HepG2 (cell line): ENCODE data around the gene ADD2. TPM values are rescaled to one million over a fixed set of nuclear protein-coding genes. Genes with fewer than 3 reads are reported as not detected.

ENCODE experiments used
- CEBPG ChIP-seq: IDR thresholded peaks from 2 replicates; pipeline ENCODE4 v1.6.1; 2016
- EED ChIP-seq: sonication (generic); formaldehyde crosslinking; IDR thresholded peaks from 2 replicates; pipeline ENCODE4 v1.5.0; 2020; ENCODE audit warnings: mild to moderate bottlenecking, missing genetic modification reagents
- HIVEP1 ChIP-seq: sonication (generic); formaldehyde crosslinking; IDR thresholded peaks from 2 replicates; pipeline ENCODE4 v1.4.0; 2020; ENCODE audit warnings: mild to moderate bottlenecking, missing genetic modification reagents
- MAFK ChIP-seq, 2 experiments: IDR thresholded peaks in 1 of 2; conservative IDR thresholded peaks in 1 of 2; 2 replicates each; pipeline ENCODE4 v1.6.1; 2011; ENCODE audit warnings: improper control_type of control experiment in 2 of 2, low read length in 2 of 2
- NFRKB ChIP-seq: fragments of 450-650 bp; IDR thresholded peaks from 2 replicates; pipeline ENCODE4 v1.6.1; 2017
- SMAD9 ChIP-seq: sonication (generic); formaldehyde crosslinking; IDR thresholded peaks from 2 replicates; pipeline ENCODE4 v1.5.1; 2020; ENCODE audit warnings: mild to moderate bottlenecking, missing genetic modification reagents
- SPEN ChIP-seq: sonication (generic); formaldehyde crosslinking; IDR thresholded peaks from 2 replicates; pipeline ENCODE4 v1.5.1; 2020; ENCODE audit warnings: low read depth, mild to moderate bottlenecking, missing genetic modification reagents
- ZBTB4 ChIP-seq: sonication (generic); formaldehyde crosslinking; IDR thresholded peaks from 2 replicates; pipeline ENCODE4 v1.4.0; 2020; ENCODE audit warnings: missing genetic modification reagents, mild to moderate bottlenecking, borderline replicate concordance
- ZFP37 ChIP-seq: sonication (generic); formaldehyde crosslinking; IDR thresholded peaks from 2 replicates; pipeline ENCODE4 v1.4.0; 2020; ENCODE audit warnings: missing genetic modification reagents, borderline replicate concordance
- ZNF292 ChIP-seq: sonication (generic); formaldehyde crosslinking; IDR thresholded peaks from 2 replicates; pipeline ENCODE4 v1.8.1; 2022; ENCODE audit warnings: mild to moderate bottlenecking, low read depth, missing genetic modification reagents, borderline replicate concordance
- ZNF468 ChIP-seq: sonication (generic); formaldehyde crosslinking; IDR thresholded peaks from 2 replicates; pipeline ENCODE4 v1.8.0; 2022; ENCODE audit warnings: mild to moderate bottlenecking, moderate library complexity, missing genetic modification reagents
- ZNF510 ChIP-seq: sonication (generic); formaldehyde crosslinking; IDR thresholded peaks from 2 replicates; pipeline ENCODE4 v1.4.0; 2020; ENCODE audit warnings: low read depth, mild to moderate bottlenecking, missing genetic modification reagents
- ZNF574 ChIP-seq: sonication (generic); formaldehyde crosslinking; IDR thresholded peaks from 2 replicates; pipeline ENCODE4 v1.4.0; 2020; ENCODE audit warnings: missing genetic modification reagents
- ZNF660 ChIP-seq: sonication (generic); formaldehyde crosslinking; IDR thresholded peaks from 2 replicates; pipeline ENCODE4 v1.5.1; 2020; ENCODE audit warnings: mild to moderate bottlenecking, low read depth, missing genetic modification reagents, borderline replicate concordance
- ZSCAN22 ChIP-seq: sonication (generic); formaldehyde crosslinking; IDR thresholded peaks from 2 replicates; pipeline ENCODE4 v1.4.0; 2020; ENCODE audit warnings: mild to moderate bottlenecking, missing genetic modification reagents
- polyA plus RNA-seq, 8 experiments: library from polyadenylated mRNA; depleted of rRNA in 3 of 8; stranded (reverse) in 7 of 8; unstranded in 1 of 8; fragments of >200 nt; fragmentation: Illumina TruSeq in 4 of 8; extraction: Trizol in 4 of 8; gene quantifications; 2 replicates each; pipeline versions ENCODE4 v1.2.1 to v1.2.3, GENCODE V29; 2011 to 2016; ENCODE audit warnings: low read depth in 4 of 8, missing spikeins in 1 of 8, mixed read lengths in 1 of 8; ENCODE audit not compliant: insufficient read depth in 1 of 8
- total RNA-seq, 5 experiments: library from RNA; depleted of rRNA; stranded (reverse); fragments of >200 nt; fragmentation: Illumina TruSeq; extraction: Trizol; gene quantifications; 2 replicates each; pipeline ENCODE4 v1.2.3, GENCODE V29; 2016; ENCODE audit warnings: low read depth in 1 of 5
- TF ChIP-seq, protein P1 (sequence below): IDR thresholded peaks from 2 replicates; pipeline ENCODE4 v1.6.1; 2012; ENCODE audit warnings: low read depth, low read length, improper control_type of control experiment
- TF ChIP-seq, protein P2 (sequence below): sonication (generic); formaldehyde crosslinking; IDR thresholded peaks from 2 replicates; pipeline ENCODE4 v1.4.0; 2020; ENCODE audit warnings: missing genetic modification reagents
- TF ChIP-seq, protein P3 (sequence below): sonication (generic); formaldehyde crosslinking; IDR thresholded peaks from 2 replicates; pipeline ENCODE4 v1.8.0; 2022; ENCODE audit warnings: missing genetic modification reagents, mild to moderate bottlenecking, inconsistent platforms, borderline replicate concordance

Gene ADD2
- total and polyA plus RNA-seq, 2 of the 13 experiments (the other 11 are each of a cell fraction or from before 2014, with no cell fraction given): 0.05 to 0.13 TPM

DNA sequence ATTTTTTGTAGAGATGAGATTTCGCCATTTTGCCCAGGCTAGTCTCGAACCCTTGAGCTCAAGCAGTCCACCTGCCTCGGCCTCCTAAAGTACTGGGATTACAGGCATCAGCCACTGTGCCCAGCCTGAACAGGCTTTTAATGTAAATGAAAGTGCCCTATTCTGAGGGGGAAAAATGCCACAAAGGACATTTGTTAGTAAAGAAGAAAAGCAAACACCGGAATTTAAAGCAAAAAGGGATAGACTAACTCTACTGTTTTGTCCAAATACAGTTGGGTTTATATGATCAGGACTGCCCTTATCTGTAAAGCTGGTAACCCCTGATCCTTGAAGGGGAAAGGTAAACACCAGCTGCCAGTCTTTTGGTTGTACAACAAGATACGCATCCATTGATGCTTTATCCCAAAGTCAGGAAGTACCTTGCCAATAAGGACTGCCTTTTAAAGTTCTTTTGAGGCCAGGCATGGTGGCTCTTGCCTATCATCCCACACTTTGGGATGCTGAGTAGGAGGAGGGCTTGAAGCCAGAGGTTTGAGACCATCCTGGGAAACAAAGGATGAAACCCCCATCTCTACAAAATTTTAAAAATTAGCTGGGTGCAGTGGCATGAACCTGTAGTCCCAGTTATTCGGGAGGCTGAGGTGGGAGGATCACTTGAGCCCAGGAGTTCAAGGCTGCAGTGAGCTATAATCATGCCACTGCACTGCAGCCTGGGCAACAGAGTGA is 39.3 kb upstream of the ADD2 start (continued):
- TF ChIP-seq, protein P1, sequence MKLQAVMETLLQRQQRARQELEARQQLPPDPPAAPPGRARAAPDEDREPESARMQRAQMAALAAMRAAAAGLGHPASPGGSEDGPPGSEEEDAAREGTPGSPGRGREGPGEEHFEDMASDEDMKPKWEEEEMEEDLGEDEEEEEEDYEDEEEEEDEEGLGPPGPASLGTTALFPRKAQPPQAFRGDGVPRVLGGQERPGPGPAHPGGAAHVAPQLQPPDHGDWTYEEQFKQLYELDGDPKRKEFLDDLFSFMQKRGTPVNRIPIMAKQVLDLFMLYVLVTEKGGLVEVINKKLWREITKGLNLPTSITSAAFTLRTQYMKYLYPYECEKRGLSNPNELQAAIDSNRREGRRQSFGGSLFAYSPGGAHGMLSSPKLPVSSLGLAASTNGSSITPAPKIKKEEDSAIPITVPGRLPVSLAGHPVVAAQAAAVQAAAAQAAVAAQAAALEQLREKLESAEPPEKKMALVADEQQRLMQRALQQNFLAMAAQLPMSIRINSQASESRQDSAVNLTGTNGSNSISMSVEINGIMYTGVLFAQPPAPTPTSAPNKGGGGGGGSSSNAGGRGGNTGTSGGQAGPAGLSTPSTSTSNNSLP: peak; percentile 89
- TF ChIP-seq ZBTB4 (CRISPR knock-in tag) (no peak; the same call in 1 of the 2 replicates), HIVEP1 (CRISPR knock-in tag) (peak; percentile 31; the same call in 1 of the 2 replicates), ZNF292 (CRISPR knock-in tag) (peak; percentile 79), ZNF510 (CRISPR knock-in tag) (0 out of 2 replicates have a peak, but pooled peaks have one; percentile 41), NFRKB (no peak), ZNF468 (no peak), ZNF660 (no peak), MAFK (conservative IDR thresholded peaks at IDR 0.05 in 1 of 2, IDR thresholded peaks at IDR 0.05 in 1 of 2; ENCODE audit: low read length in 2 of 2) (peak in 1 of 2 experiments; percentile 34; a peak in 2 of 4 replicates), ZFP37 (0 out of 2 replicates have a peak, but pooled peaks have one; percentile 46), SPEN (CRISPR knock-in tag) (no peak), EED (CRISPR knock-in tag) (no peak), SMAD9 (no peak), ZNF574 (peak; percentile 58), ZSCAN22 (CRISPR knock-in tag) (no peak), CEBPG (peak; percentile 57)
- TF ChIP-seq, protein P2, sequence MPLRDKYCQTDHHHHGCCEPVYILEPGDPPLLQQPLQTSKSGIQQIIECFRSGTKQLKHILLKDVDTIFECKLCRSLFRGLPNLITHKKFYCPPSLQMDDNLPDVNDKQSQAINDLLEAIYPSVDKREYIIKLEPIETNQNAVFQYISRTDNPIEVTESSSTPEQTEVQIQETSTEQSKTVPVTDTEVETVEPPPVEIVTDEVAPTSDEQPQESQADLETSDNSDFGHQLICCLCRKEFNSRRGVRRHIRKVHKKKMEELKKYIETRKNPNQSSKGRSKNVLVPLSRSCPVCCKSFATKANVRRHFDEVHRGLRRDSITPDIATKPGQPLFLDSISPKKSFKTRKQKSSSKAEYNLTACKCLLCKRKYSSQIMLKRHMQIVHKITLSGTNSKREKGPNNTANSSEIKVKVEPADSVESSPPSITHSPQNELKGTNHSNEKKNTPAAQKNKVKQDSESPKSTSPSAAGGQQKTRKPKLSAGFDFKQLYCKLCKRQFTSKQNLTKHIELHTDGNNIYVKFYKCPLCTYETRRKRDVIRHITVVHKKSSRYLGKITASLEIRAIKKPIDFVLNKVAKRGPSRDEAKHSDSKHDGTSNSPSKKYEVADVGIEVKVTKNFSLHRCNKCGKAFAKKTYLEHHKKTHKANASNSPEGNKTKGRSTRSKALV (CRISPR knock-in tag): peak; percentile 89
- TF ChIP-seq, protein P3, sequence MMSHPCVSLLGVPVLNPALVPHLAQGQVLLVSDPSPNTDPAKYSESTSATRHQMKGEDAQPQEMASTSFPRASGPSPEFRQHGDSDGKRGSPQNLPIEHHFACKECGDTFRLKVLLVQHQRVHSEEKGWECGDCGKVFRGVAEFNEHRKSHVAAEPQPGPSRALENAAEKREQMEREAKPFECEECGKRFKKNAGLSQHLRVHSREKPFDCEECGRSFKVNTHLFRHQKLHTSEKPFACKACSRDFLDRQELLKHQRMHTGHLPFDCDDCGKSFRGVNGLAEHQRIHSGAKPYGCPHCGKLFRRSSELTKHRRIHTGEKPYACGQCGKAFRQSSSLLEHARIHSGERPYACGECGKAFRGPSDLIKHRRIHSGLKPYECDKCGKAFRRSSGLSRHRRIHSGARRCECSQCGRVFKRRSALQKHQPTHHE (CRISPR knock-in tag): 0 out of 2 replicates have a peak, but pooled peaks have one; percentile 73
